Mesenchymal stem cell (in vitro differentiated cells and primary cell): ENCODE data around the gene RIN3.

ENCODE experiments used
- DNase-seq: peaks from one replicate; pipeline ENCODE4 v3.0.0-alpha.2; 2013
- H2AFZ ChIP-seq: one replicate; pipeline ENCODE4 v1.6.1; 2013; ENCODE audit warnings: low read depth, mild to moderate bottlenecking, control low read depth, inconsistent platforms, low read length, moderate library complexity
- H2AK5ac ChIP-seq: 2 replicates; pipeline ENCODE4 v1.6.1; 2013; ENCODE audit warnings: low read length, moderate library complexity, mild to moderate bottlenecking, inconsistent platforms; ENCODE audit not compliant: severe bottlenecking
- H2BK120ac ChIP-seq: one replicate; pipeline ENCODE4 v1.6.1; 2013; ENCODE audit warnings: low read depth, mild to moderate bottlenecking, inconsistent platforms, low read length, moderate library complexity
- H2BK12ac ChIP-seq, 2 experiments: one replicate each; pipeline ENCODE4 v1.6.1; 2013; ENCODE audit warnings: inconsistent platforms in 2 of 2, low read length in 2 of 2, mild to moderate bottlenecking in 2 of 2, moderate library complexity in 2 of 2, control low read depth in 1 of 2
- H2BK15ac ChIP-seq: one replicate; pipeline ENCODE4 v1.6.1; 2013; ENCODE audit warnings: mild to moderate bottlenecking, low read depth, inconsistent platforms; ENCODE audit not compliant: poor library complexity, severe bottlenecking
- H2BK5ac ChIP-seq: 2 replicates; pipeline ENCODE4 v1.6.1; 2013; ENCODE audit warnings: low read depth, mild to moderate bottlenecking, low read length, control low read depth, inconsistent platforms; ENCODE audit not compliant: poor library complexity, severe bottlenecking
- H3K14ac ChIP-seq, 2 experiments: one replicate each; pipeline ENCODE4 v1.6.1; 2013; ENCODE audit warnings: inconsistent platforms in 2 of 2, low read length in 2 of 2, control low read depth in 1 of 2, mild to moderate bottlenecking in 1 of 2, moderate library complexity in 1 of 2
- H3K18ac ChIP-seq, 2 experiments: one replicate each; pipeline ENCODE4 v1.6.1; 2013; ENCODE audit warnings: inconsistent platforms in 2 of 2, low read length in 2 of 2, control low read depth in 1 of 2, low read depth in 1 of 2, mild to moderate bottlenecking in 1 of 2
- H3K23ac ChIP-seq, 2 experiments: one replicate each; pipeline ENCODE4 v1.6.1; 2013; ENCODE audit warnings: inconsistent platforms in 2 of 2, low read length in 2 of 2, mild to moderate bottlenecking in 2 of 2, moderate library complexity in 2 of 2, control low read depth in 1 of 2
- H3K27ac ChIP-seq: 2 replicates; pipeline ENCODE4 v1.5.1; 2013; ENCODE audit warnings: mild to moderate bottlenecking, moderate library complexity, low read length, control low read depth, inconsistent platforms; ENCODE audit not compliant: poor library complexity, severe bottlenecking
- H3K27me3 ChIP-seq, 2 experiments: 2 replicates each; pipeline versions ENCODE4 v1.6.1 to v1.7.0; 2013; ENCODE audit warnings: low read length in 2 of 2, mild to moderate bottlenecking in 2 of 2, moderate library complexity in 2 of 2, control low read depth in 1 of 2, inconsistent platforms in 1 of 2; ENCODE audit not compliant: control insufficient read depth in 1 of 2, insufficient read depth in 1 of 2
- H3K36me3 ChIP-seq, 2 experiments: 2 replicates each; pipeline versions ENCODE4 v1.6.1 to v1.7.0; 2013; ENCODE audit warnings: low read length in 2 of 2, control low read depth in 1 of 2, inconsistent platforms in 1 of 2, low read depth in 1 of 2, mild to moderate bottlenecking in 1 of 2; ENCODE audit not compliant: insufficient read depth in 2 of 2, control insufficient read depth in 1 of 2
- H3K4ac ChIP-seq, 2 experiments: one replicate each; pipeline ENCODE4 v1.6.1; 2013; ENCODE audit warnings: inconsistent platforms in 2 of 2, low read length in 2 of 2, mild to moderate bottlenecking in 2 of 2, moderate library complexity in 2 of 2, control low read depth in 1 of 2, low read depth in 1 of 2
- H3K4me1 ChIP-seq: 2 replicates; pipeline ENCODE4 v1.6.1; 2013; ENCODE audit warnings: low read depth, low read length, control low read depth; ENCODE audit not compliant: control insufficient read depth, insufficient read depth
- H3K4me2 ChIP-seq: 2 replicates; pipeline ENCODE4 v1.6.1; 2013; ENCODE audit warnings: low read length, mild to moderate bottlenecking, inconsistent platforms; ENCODE audit not compliant: poor library complexity, severe bottlenecking
- H3K4me3 ChIP-seq, 2 experiments: 2 replicates each; pipeline versions ENCODE4 v1.5.1 to v1.7.0; 2013; ENCODE audit warnings: low read length in 2 of 2, mild to moderate bottlenecking in 2 of 2, control low read depth in 1 of 2, low read depth in 1 of 2; ENCODE audit not compliant: insufficient read depth in 1 of 2
- H3K79me1 ChIP-seq: replicated peaks from 2 replicates; pipeline ENCODE4 v1.6.1; 2013; ENCODE audit warnings: mild to moderate bottlenecking, control low read depth, low read length, inconsistent platforms; ENCODE audit not compliant: poor library complexity, severe bottlenecking
- H3K9ac ChIP-seq: 2 replicates; pipeline ENCODE4 v1.7.0; 2013; ENCODE audit warnings: mild to moderate bottlenecking, low read length, moderate library complexity
- H3K9me3 ChIP-seq: 2 replicates; pipeline ENCODE4 v1.7.0; 2013; ENCODE audit warnings: mild to moderate bottlenecking, low read length; ENCODE audit not compliant: control insufficient read depth
- H4K8ac ChIP-seq: one replicate; pipeline ENCODE4 v1.6.1; 2013; ENCODE audit warnings: inconsistent platforms, mild to moderate bottlenecking, low read length, moderate library complexity
- H4K91ac ChIP-seq: one replicate; pipeline ENCODE4 v1.6.1; 2013; ENCODE audit warnings: mild to moderate bottlenecking, low read length, inconsistent platforms
- WGBS: methylation state at CpG from one replicate; pipeline ENCODE4 v1.1.7; 2013; ENCODE audit warnings: mixed read lengths; 5-methylcytosine and 5-hydroxymethylcytosine counted together

Gene RIN3

GRCh38 chr14:92491782-92492181, 21.8 kb upstream of the RIN3 start:
- Histone ChIP-seq H2AK5ac (no peak overlapping the region), H3K4ac (no peak overlapping the region), H2BK5ac (no peak overlapping the region), H3K18ac (no peak overlapping the region), H3K4me3 (no peak overlapping the region), H3K4me1 (peaks cover 4% of the 10 kb centered on the region), H3K79me1 (no peaks in the 10 kb centered on the region), H4K91ac (no peak overlapping the region), H4K8ac (no peak overlapping the region), H3K9ac (no peak overlapping the region), H3K23ac (no peak overlapping the region), H2AFZ (no peak overlapping the region), H2BK12ac (no peak overlapping the region), H3K4me2 (no peak overlapping the region), H3K9me3 (no peaks in the 10 kb centered on the region), H3K27me3 (peaks cover 0 to 9% of the 10 kb centered on the region in 2 experiments), H3K14ac (no peak overlapping the region), H3K36me3 (no peaks in the 10 kb centered on the region), H2BK15ac (no peak overlapping the region), H3K27ac (no peak overlapping the region), H2BK120ac (no peak overlapping the region)
- no peak for DNase-seq
- 84% methylated on average over 8 of the region's 8 CpGs for WGBS

- H3K23ac ChIP-seq, result no peak overlapping the region
- no peak overlapping the region for H2BK5ac ChIP-seq
- no peak overlapping the region for H3K4ac ChIP-seq
- H3K4me2 ChIP-seq, result no peak overlapping the region
- no peak overlapping the region for H3K14ac ChIP-seq
- DNase-seq, result no peak
- no peak overlapping the region for H4K8ac ChIP-seq
- H3K36me3 ChIP-seq, result no peaks in the 10 kb centered on the region
- no peak overlapping the region for H3K9ac ChIP-seq
- no peaks in the 10 kb centered on the region for H3K79me1 ChIP-seq
- H2BK12ac ChIP-seq, result no peak overlapping the region
- no peak overlapping the region for H2AK5ac ChIP-seq
- no peak overlapping the region for H2BK15ac ChIP-seq
- H2AFZ ChIP-seq, result no peak overlapping the region
- no peak overlapping the region for H2BK120ac ChIP-seq
- H3K4me1 ChIP-seq, result peaks cover 4% of the 10 kb centered on the region
- no peak overlapping the region for H3K4me3 ChIP-seq
- no peak overlapping the region for H3K18ac ChIP-seq
- H3K27me3 ChIP-seq, result peaks cover 0 to 6% of the 10 kb centered on the region in 2 experiments
- no peak overlapping the region for H4K91ac ChIP-seq
- H3K9me3 ChIP-seq, result no peaks in the 10 kb centered on the region
- no peak overlapping the region for H3K27ac ChIP-seq
- WGBS, result 98% methylated on average over 10 of the region's 10 CpGs
Observed at GRCh38 chr14:92492258-92492657, 21.3 kb upstream of the RIN3 start.

- no peaks in the 10 kb centered on the region for H3K36me3 ChIP-seq
- H3K4me2 ChIP-seq, result no peak overlapping the region
- H2BK12ac ChIP-seq, result peak overlapping the region in 1 of 2 experiments; percentile 19
- no peak overlapping the region for H2BK5ac ChIP-seq
- no peaks in the 10 kb centered on the region for H3K9me3 ChIP-seq
- H3K4me1 ChIP-seq, result peaks cover 4% of the 10 kb centered on the region
- H3K4ac ChIP-seq, result no peak overlapping the region
- H4K91ac ChIP-seq, result no peak overlapping the region
- H3K18ac ChIP-seq, result no peak overlapping the region
- no peak overlapping the region for H3K23ac ChIP-seq
- H2BK15ac ChIP-seq, result peak overlapping the region; percentile 65
- no peaks in the 10 kb centered on the region for H3K27me3 ChIP-seq
- H2AK5ac ChIP-seq, result no peak overlapping the region
- H3K14ac ChIP-seq, result no peak overlapping the region
- H3K27ac ChIP-seq, result no peak overlapping the region
- H3K4me3 ChIP-seq, result no peak overlapping the region
- no peaks in the 10 kb centered on the region for H3K79me1 ChIP-seq
- no peak for DNase-seq
- no peak overlapping the region for H3K9ac ChIP-seq
- no peak overlapping the region for H2BK120ac ChIP-seq
- no peak overlapping the region for H2AFZ ChIP-seq
- 95% methylated on average over 10 of the region's 10 CpGs for WGBS
- H4K8ac ChIP-seq, result no peak overlapping the region
Observed at GRCh38 chr14:92493024-92493423, 20.6 kb upstream of the RIN3 start.

- H2BK5ac ChIP-seq, result no peak overlapping the region
- no peak overlapping the region for H3K23ac ChIP-seq
- H3K9ac ChIP-seq, result no peak overlapping the region
- H2BK15ac ChIP-seq, result no peak overlapping the region
- no peak overlapping the region for H3K18ac ChIP-seq
- H3K27me3 ChIP-seq, result no peaks in the 10 kb centered on the region
- DNase-seq, result no peak
- H3K4ac ChIP-seq, result peak overlapping the region in 1 of 2 experiments; percentile 47
- no peak overlapping the region for H3K4me2 ChIP-seq
- H4K8ac ChIP-seq, result peak overlapping the region; percentile 29
- no peak overlapping the region for H2AK5ac ChIP-seq
- H3K36me3 ChIP-seq, result no peaks in the 10 kb centered on the region
- H4K91ac ChIP-seq, result no peak overlapping the region
- H2AFZ ChIP-seq, result no peak overlapping the region
- H3K14ac ChIP-seq, result no peak overlapping the region
- WGBS, result 93% methylated on average over 16 of the region's 16 CpGs
- H3K4me1 ChIP-seq, result peaks cover 4% of the 10 kb centered on the region
- no peak overlapping the region for H3K27ac ChIP-seq
- H3K9me3 ChIP-seq, result no peaks in the 10 kb centered on the region
- H2BK12ac ChIP-seq, result peak overlapping the region in 1 of 2 experiments; percentile 19
- no peak overlapping the region for H3K4me3 ChIP-seq
- no peak overlapping the region for H2BK120ac ChIP-seq
- H3K79me1 ChIP-seq, result no peaks in the 10 kb centered on the region
Observed at GRCh38 chr14:92493492-92493891, 20.1 kb upstream of the RIN3 start.
